GM12892 (cell line): ENCODE results near the gene GFOD2.

Experiments used
- POLR2A ChIP-seq: IDR thresholded peaks from 2 replicates; pipeline ENCODE4 v1.6.1; 2011; ENCODE audit warnings: low read depth, low read length, control low read depth
- POLR2AphosphoS5 ChIP-seq: IDR thresholded peaks from 2 replicates; pipeline ENCODE4 v1.6.1; 2011; ENCODE audit warnings: low read depth, low read length, control low read depth
- TAF1 ChIP-seq: IDR thresholded peaks from 2 replicates; pipeline ENCODE4 v1.6.1; 2011; ENCODE audit warnings: low read depth, mild to moderate bottlenecking, control low read depth, low read length, borderline replicate concordance

GRCh38 chr16:67703626-67704025, 15.5 kb downstream of the GFOD2 start:
- TF ChIP-seq POLR2AphosphoS5 (no peak), POLR2A (no peak), TAF1 (no peak)
